NCI-H510A (cell line): Measurements from ENCODE around the gene CCND1.

Experiments used
- DNase-seq: peaks from one replicate; lab custom pipeline; 2025; lab: John Stamatoyannopoulos, UW

Gene CCND1

DNA sequence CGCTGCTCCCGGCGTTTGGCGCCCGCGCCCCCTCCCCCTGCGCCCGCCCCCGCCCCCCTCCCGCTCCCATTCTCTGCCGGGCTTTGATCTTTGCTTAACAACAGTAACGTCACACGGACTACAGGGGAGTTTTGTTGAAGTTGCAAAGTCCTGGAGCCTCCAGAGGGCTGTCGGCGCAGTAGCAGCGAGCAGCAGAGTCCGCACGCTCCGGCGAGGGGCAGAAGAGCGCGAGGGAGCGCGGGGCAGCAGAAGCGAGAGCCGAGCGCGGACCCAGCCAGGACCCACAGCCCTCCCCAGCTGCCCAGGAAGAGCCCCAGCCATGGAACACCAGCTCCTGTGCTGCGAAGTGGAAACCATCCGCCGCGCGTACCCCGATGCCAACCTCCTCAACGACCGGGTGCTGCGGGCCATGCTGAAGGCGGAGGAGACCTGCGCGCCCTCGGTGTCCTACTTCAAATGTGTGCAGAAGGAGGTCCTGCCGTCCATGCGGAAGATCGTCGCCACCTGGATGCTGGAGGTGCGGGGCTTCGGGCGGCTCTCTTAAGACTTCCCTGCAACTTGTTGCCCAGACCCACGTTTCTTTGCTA lies at the start of gene CCND1:
Gene CCND1, plus strand, starts transcription at position 162 of the 587 bp plus-strand sequence. Its CDS starts 158 bp downstream, at position 320.
- DNase-seq, result no peak

DNA sequence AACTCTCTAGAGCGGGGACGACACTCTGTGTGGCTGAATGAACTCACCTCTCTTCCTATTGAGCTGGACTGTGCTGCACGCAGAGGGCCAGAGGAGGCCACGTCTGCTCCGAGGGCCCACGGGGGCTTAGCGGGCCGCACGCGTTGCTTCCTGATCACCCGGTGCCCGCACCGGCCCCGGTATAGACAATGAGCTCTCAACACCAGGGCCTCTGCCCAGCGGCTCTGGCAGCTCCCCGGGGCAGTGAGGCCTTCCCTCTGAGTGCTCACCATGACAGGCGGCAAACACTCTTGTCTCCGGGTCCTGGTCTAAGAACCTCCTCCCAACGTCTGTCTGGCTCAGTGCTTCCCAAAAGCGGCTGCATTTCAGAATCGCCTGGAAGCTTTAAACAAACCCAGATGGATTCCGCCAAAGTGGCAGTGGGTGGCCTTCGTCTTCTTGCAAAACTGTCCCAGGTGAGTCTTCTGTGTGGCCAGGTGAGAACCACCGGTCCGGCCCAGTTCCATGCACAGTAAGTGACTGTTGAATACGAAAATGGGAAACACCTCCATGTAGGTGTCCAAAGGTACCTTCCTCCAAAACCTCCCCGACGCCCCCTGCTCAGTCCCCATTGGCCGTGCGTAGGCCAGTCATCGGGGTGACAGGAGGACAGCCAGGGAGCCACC lies 47.8 kb upstream of the CCND1 start:
- no peak for DNase-seq

DNA sequence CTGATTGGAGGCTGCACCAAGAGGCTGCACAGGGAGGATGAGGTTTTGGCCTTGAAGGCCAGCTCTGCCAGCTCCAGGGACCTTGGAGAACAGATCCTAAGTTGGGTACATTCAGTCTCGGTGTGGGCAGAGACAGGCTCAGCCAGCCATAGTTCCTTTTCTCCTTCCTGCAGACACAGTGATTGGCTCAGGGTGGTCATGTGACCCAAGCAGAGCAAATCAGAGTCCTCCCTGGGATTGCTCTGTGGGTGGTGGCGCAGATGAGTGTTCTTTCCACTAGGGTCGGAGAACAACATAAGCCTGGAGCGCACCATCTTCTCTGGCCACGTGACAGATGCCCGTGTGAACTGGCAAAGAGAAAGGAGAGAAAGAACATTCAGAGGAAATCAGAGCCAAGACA lies 47.1 kb upstream of the CCND1 start:
- DNase-seq, result no peak

DNA sequence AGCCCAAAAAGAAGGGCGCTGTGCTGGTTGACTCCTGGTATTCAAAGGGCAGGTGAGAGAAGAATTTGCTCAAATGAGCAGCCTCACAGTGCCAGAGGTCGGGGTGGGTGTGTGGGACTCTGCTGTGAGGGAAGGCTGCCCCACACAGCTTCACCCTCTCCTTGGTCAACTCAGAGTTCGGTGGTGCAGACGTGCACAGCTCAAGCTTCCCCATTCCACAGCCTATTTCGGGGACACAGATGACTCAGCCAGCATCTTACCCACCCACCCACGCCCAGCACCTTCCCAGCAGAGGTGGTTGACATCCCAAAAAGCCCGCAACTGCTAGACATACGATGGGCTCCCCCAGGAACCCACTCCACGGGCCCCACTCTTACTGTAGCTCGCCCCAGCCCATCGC lies 46.5 kb upstream of the CCND1 start:
- DNase-seq, result no peak

DNA sequence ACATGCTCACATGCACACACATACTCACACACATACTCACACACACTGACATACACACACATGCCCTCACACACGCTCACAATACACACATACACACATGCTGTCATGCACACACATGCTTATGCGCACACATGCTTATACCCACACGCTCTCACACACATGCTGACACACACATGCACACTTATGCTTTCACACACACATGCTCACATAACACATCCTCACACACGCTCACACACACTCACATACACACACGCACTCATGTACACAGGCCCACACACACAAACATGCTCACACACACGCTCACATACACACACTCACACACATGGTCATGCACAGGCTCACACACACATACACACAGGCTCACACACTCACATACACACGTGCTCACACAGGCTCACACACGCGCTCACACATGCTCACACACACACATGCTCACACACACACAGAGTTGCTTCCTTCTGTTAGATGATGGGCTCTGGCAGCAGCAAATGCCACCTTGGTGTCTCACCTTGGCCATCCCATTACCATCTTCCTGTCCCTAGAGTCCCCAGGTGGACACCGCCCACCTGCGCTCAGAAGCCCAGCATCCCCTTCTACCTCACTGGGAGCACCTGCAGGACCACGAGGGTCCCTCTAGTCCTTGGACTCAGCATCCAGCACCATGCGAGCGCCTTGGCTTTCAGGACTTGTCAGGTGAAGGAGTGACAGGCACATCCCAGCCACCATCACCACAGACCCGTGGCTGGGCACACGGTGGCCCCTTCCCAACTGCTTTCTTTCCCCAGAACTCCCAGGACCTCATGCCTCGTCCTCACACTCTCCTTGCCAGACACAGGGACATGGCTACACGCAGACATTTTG lies 44.9 kb upstream of the CCND1 start:
- no peak for DNase-seq

DNA sequence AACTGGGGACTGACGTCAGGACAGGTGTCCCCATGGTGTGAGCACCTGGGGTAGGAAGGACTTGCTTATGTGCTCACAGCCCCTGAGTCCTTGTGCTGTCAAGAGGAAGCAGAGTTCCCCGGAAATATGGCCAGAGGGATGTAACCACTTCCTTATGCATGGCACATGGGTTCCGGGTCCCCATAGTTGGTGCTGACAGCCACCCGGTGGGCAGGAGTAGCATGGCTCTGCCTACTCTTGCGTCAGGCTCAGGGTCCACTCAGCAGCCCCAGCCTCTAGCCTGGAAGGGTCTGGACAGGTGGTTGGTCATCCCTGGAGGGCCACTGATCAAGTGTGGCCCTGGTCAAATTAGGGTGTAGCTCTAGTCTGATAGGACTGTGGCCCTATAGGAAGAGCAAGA lies 42.8 kb upstream of the CCND1 start:
- no peak for DNase-seq

DNA sequence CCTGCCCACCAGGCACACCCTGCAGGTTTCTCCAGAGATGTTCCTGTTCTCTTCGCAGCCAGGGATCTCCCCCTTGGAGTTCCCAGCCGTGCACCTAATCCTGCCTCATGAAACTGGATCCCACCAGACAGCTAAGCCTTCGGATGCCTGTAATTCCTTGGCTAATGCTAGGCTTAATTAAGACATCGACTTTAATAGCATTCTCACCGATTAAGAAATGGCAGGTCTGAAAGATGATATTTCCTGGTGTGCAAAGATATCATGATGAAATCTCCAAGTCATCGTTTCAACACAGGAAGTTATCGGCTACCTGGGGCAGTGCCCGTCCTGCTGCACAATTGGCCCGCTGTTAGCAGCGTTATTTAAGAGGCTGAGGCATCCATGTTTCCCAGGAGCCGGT lies 41.5 kb upstream of the CCND1 start:
- DNase-seq, result no peak

DNA sequence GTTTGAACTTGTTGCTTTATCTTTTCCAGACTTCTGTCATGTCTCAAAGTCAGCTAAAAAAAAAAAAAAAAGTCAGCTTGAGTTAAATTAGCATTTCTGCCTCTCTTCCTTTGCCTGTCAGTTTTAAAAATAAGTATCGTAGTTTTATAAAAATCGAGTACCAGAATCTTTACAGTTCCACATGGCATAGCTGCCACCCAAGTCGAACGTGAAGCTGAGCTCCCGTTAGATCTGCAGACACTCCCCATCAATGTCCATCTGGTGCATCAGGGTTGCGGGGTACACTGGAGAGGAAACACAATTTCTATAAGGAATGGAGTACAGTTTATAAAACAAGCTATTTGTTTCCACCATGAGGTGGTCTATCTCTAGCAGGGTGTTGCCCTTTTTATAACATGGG lies 41.0 kb upstream of the CCND1 start:
- DNase-seq, result no peak

DNA sequence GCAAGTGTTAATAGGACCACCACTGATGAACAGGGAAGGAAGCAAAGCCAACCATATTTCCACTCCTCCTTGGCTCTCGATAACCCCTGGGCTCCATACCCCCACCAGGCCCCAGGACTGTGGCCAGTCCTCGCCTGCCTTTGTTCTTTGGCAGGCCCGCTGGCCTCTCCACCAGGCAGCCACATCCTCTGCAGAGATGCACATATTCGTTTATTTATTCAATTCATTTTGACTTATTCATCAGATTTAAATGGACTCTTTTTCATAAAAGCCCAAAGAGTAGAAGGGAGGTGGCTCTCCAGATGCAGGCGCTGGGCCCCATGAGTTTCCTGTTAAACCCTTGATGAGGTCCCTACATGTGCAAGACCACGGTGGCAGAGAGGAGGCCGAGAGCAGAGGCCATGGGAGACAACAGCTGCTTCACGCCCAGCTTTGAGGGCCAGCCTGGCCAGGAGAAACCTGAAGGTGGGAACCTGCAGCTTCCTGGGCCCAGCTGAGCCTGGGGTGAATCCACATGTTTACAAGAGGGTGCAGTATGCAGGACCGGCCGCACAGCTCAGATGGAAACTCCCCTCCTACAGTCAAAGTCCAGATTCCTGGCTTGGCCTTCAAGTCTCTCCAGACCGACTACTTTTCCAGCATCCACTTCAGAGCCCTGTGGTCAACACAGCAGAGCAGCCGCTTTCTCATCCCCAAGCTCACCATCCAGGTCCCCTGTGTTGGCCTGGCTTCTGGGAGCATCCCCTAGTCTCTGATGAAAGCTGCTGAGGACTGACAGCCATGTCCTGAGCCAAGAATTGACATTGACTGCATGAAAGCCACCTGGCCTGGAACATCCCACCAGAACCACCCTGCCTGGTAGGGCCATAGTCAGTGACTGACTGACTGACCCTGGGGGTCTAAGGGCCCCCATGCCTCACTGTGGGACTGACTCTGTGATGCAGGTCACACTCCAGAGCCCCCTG lies 39.7 kb upstream of the CCND1 start:
- DNase-seq, result no peak

DNA sequence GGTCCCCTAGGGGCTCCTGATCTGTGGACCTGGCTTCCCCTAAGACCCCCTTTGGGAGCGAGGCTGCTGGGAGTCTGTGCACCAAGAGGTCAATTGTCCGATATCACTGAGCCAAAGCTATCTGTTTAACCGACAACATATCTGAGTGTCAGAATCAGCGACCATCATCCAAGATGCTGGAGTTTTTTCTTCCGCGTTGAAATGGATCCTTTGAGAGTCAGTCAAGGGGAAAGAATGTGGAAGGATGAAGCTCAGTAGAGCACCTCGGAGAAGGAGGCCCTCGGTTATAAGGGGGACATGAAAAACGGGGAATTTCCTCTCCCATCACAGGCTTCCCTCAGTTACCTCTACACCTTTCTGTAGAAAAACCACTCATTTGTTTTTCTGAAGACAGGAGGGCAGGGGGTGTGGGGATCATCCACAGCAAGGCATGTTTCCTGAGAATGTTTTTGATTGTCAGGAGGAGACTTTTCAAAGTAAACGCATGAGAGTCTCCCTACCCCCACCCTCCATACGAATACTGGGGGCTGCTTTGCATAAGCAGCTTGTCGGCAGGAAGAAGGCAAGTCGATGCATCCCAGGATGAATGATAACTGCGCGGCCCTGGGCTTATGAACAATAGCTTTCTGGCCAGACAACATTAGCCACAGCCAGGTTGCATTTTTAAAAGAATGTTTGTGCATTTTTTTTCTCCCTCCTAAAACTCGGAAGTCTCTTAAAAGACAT lies 37.7 kb upstream of the CCND1 start:
- no peak for DNase-seq

DNA sequence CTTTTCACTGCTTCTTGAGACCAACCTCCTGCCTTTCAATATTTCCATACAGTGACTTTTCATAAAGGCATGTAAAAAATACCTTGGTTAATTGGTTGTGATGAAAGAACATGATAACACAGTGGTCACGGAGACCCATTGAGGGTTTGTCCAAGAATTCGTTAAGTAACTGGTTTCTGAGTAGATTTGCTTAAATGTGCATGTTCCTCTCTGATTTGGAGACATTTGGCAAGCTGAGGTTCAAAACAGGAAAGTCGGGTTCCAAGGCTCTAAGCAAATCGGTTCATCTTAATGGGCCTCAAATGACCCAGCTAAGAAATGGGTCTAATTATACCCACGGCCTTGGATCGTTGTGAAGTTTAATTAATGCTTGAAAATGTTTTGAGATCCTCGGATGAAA lies 36.9 kb upstream of the CCND1 start:
- DNase-seq, result no peak

DNA sequence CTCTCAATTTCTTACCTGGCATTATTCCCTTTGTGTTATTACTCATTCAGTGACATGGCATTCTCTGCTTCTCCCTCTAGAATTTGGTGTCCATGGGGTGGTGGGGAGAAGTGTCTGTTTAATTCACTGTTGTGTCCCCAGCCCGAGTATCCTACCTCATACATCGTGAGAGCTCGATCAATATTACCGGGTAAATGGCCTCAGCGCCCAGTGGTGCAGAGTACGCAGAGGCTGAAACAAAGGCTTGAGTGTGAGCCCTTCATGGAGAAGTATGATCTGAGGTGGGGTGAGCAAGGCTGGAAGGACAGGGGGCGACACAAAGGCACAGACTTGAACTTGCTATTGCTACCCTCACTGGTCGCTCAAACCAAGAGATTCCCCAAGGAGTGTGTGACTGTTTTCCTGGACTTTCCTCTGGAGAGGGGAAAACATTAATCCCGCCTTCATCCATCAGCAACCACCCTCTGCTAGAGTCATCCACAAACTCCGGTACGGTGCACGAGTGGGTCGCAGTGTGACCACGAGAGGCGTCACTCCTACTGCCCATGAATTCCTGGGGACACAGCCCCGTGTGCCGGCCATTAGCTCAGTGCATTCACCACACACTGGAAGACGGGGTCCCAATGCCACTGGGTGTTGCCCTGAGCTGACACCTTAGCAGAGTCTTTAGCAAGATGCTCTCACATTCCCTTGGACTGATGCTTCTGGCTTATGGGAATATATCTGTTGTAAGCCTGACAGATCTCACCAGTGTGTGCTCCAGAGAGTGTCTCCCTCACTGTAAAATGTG lies 35.0 kb upstream of the CCND1 start:
- no peak for DNase-seq

DNA sequence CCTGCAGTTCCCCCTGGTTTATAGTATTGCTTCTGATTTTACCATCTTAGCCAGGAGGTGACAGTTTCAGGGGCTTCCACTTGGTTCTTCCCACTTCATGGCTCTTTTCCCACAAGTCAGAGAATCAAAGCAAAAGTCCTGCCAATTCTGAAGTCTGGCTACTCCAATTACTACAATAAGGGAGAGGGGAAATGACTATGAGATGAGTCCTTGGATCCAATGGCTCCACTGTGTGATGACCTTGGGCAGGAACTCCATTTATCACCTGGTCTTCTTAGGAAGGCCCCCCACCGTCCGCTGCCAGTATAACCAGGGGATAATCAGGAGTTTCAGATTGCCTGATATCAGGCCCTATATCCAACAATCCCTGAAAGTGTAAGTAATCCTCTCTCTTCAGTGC lies 31.6 kb upstream of the CCND1 start:
- no peak for DNase-seq

DNA sequence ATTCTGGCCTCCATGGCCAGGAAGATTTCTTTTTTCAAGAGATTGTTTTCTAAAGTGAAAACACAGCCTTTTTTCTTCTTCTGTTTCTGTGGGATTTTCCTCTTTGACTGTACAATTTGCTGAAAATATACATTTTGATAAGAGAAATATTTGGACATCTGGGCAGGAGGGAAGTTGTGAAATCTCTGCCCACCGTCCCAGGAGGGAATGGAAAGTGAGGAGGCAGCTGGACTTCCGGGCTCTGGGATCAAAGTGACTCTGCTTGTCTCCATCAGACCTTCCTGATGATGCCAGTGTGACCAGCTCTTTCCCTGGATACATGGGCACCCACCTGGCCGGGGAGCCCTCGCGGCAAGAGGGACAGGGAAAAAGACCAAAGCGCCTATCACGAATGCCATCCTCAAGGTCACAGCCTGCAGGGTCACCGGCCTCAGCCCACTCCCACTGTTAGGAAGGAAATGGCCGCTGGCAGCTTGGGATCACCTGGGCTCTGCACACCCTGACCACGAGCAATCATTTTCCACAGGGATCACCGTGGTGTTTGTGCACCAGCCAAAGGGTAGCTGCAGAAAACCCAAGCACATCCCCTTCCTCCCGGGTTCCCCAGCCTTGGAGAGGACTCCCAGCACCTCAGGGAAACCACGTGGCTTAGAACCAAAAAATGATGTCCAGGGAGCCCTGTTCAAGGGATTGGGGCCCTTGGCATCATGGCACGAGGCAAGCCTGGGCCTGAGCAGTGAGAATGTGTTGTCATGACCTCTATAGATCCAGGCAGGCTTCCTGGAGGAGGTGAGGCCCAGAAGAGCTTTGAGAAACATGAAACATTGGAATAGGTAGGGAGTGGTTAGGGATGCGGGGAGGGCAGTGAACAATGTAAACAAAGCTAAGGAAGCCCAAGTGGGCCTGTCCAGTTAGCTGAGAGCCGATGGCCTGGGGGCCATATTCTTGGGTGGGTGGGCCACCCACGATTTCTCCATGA lies 29.1 kb upstream of the CCND1 start:
- no peak for DNase-seq

DNA sequence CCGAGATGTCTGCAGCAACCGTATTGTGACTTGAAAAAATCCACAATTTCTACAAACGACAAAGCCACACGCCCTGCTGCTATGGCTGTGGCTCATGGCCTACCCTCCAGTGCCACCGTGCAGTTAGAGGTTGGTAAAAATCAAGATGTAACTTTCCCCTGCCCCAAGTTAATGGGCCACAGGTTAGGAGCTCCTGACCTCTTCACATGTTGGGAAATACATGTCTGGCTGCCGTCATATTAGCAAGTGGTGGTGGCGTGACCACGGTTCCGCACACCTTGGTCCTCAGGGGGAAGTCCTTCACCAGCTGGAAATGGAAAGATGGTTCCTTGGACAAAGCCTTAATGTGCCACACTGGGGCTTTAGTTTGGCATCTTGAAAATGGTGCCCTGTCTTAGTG lies 27.4 kb upstream of the CCND1 start:
- DNase-seq, result no peak

DNA sequence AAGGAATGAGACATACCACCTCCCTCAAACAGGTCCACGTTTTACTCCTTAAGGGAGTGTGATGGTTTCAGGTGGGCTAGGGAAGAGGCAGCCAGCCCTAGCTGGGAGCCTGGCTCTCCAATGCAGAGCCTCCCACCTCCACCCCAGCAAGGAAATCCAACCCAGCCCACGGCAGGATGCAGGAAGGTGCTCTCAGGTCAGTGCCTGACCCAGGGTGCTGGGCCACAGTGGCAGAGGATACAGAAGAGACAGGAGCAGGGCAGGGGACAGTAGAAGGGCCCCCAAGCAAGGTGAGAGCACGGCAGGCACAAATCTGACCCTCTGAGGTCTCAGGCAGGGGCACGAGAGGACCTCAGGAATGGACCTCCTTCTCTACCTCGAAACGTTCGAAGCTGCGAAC lies 26.9 kb upstream of the CCND1 start:
- no peak for DNase-seq

DNA sequence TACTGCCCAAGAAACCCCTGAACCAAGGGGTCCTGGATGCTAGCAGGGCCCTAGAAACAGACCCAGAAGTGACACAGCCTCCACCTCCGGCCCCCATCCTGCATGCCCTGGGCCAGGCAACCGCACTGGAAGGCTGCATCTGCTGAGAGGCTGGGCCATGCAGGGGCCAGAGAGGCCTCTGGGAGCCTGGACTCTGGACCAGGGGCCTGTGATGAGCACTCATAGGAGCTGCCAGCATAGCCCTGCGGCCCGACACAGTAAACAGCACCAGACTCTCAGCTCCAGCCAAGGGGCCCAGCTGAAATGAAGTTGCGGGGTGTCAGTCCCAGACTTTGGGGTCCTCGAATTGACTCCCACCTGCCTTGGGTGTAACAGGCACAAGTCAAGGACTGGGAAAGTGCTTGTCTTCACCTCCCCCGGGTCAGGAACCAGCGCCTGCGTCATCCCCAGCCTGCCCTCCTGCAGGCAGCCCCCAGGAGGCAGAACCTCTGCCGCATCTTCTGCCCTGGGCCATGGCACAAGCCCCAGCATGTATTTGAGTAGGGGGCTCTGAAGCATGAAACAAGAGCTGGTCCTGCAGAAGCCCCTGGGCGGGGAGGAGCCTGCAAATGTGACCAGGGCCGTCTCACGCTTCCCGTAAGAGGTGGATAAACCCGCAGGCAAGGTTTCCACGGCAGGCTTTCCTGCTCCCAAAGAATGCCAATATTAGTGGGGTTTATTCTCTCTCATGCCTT lies 25.2 kb upstream of the CCND1 start:
- DNase-seq, result no peak

DNA sequence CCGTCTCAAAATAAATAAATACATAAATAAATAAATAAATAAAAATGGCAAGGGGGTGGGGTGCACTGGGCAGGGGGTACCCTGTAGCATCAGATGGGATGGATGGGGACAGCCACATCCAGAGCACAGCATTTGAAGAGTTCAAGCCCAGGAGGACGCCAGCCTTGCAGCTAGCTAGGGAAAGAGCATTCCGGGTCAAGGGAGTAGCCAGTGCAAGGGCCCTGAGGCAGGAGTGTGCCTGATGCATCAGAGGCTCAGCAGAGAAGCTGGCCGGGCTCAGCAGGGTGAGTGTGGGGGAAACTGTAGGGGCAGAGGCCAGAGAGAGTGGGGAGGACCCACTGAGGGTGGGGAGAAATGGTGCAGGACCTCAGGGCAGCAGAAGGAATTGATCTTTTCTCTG lies 23.7 kb upstream of the CCND1 start:
- DNase-seq, result no peak

DNA sequence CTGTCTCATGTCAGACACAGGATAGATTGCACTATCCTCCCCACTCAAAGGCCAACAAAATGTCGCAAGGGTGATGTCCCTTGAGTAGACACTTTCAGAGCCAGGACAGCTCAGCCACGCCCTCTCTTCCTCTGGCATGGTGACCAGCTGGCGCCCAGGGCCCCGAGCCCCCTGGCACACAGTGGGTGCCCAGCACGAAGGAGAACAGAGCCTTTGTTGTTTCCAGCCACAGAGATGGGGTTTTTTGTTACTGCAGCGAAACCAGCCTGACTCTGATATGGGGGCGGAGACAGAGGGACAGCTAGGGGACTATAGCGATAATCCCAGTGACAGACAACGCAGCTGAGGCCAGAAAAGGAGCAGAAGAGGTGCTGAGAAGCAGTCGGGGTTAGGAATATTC lies 23.3 kb upstream of the CCND1 start:
- DNase-seq, result no peak
